Stimulated activated CD8-positive, alpha-beta memory T cell treated with anti-CD3 and anti-CD28 coated beads, Interleukin-2, amount 100 ng/mL, for 48 hours (primary cell): ENCODE measurements around the gene KRTAP10-8.
"Not testable (repeated sequence)": the region's sequence is repeated elsewhere in the genome, so short reads cannot be mapped to it uniquely, and the experiment has no call there.

Source experiments
- DNase-seq, 2 donors: peaks; one replicate each; pipeline ENCODE4 v3.0.0-alpha.2; 2020; ENCODE audit warnings: low read depth in 2 of 2

KRTAP10-8 gene

DNA sequence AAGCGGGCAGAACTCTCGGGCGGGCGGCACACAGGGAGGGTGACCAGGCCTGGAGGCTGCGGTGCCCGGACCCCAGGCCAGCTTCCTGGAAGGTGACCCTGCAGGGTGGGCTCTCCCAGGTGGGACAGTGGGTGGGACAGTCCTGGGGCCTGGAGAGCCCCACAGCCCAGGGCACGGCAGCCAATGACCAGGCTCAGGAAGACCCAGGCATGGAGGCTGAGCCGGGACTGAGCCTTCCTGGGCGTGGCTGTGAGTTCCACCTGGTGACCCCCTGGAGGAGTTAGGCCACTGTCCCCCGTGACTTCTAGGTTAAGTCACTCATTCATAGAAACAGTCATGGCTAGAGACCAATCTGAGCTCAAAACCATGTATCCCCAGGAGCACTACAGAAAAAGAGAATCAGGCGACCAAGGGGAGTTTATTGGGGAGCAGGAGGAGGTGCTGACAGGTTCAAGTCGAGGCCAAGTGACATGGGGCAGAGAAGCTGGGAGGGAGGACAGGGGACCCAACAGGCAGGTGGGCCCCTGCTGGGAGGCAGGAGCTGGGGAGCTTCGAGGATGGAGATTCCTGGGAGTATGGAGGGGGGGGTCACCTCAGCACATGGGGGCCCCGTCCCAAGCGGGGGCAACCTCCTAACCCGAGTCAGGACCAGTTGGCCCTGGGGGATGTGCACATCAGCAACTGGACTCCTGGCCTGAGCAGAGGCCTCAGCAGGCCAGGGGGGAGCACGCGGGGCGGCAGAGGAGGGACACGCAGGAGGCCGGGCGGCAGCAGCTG, 32.6 kb upstream of the KRTAP10-8 start:
- no peak for DNase-seq

DNA sequence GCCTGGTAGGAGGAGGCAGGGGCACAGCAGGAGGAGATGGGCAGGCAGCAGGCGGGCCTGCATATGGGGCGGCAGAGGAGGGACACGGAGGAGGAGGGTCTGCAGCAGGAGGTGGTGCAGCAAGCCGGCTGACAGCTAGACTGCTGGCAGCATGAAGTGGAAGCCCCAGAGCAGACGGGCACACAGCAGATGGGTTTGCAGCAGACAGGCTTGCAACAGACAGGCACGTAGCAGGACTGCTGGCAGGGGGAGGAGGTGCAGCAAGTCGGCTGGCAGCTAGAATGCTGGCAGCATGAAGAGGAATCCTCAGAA, 32.1 kb upstream of the KRTAP10-8 start:
- no peak for DNase-seq

DNA sequence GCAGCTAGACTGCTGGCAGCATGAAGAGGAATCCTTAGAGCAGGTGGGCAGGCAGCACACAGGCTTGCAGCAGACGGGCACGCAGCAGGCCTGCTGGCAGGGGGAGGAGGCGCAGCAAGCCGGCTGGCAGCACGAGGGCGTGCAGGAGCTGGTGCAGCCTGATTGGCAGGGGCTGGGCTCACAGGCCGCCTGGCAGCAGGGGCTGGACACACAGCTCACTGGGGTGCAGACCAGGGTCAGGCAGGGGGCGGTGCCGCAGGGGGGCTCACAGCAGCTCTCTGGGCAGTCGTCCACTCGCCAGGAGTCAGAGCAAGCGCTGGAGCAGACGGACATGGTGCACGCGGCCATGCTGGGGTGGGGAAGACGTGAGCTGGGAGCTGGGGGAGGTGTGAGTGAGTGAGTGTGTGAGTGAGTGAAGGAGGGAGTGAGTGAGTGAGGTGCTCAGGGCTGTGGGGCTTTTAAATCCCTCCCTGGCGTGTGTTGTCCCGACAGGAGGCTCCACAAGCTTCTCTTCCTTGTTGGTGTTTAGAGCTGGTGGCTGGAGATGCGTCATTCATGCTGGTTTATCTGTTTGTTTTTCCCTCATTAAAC, 31.6 kb upstream of the KRTAP10-8 start, which contains the start of gene KRTAP10-5:
Gene KRTAP10-5, minus strand, starts transcription at position 374 of the 591 bp plus-strand sequence. Its CDS starts 26 bp downstream, at position 348.
- not testable (repeated sequence) for DNase-seq

DNA sequence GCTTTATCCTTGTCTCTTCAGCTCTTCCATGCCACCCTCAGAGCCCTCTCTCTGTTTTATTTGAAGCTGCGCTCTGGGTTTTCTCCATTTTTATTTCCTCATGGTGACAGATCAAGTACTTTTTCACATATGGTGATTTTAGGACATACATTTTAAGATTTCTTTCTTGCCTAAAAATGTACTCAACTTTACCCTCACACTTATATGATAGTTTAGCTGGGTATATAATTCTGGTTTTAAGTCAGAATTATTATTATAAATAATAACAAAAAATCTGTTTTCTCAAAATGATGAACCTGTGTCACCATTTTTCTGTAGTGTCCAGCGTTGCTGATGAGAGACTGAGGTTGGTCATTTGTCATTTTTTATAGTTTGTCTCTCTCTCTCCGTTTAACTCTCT, 30.7 kb upstream of the KRTAP10-8 start:
- no peak for DNase-seq

DNA sequence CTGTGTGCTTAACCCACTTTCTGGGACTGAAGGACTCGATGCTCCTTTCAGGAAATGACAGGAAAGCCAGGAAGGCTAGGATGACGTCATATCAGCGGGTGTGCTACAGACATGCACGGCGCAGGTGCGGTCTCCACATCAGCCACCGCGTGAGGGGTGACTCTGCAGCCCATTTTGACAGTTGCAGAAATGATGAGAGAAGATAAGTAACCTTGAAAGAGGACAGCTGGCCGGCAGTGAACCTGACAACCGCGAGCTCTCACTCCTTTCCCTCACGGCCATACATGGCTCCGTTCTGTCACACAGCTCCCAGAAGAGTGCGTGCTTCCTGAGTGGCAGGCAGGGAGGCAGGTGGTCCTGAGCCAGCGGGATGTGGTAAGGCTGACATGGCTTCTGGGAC, 29.8 kb upstream of the KRTAP10-8 start:
- DNase-seq = no peak

DNA sequence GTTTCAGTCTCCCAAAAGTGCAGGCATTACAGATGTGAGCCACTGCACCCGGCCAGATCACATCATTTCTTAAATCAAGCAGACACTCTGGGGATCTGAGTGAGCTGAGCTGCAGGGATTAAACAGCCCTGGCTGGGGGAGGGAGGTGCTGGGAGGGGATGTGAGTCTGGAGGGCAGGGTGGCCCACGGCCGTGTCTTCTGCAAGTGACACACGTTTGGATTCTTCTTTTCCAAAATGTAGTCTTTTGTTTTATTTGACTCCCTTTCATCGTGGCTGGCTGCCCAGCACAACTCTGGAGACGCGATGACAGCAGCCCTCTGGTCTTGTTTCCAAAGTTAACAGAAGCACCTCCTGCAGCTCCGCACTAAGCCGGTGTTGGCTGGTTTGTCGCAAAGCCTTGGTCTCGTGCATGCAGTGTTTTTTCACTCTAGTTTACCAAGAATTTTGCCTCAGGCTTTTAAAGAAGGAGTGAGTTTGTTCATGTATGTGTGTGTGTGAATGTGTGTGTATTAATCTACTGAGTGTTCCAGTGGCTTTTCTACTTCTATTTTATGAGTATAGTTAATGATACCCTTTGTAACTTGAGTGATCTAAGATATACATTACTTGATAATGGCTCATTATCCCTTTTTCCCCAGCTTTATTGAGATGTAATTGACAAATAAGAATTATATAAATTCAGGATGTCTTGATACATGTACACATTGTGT, 28.6 kb upstream of the KRTAP10-8 start:
- no peak for DNase-seq

DNA sequence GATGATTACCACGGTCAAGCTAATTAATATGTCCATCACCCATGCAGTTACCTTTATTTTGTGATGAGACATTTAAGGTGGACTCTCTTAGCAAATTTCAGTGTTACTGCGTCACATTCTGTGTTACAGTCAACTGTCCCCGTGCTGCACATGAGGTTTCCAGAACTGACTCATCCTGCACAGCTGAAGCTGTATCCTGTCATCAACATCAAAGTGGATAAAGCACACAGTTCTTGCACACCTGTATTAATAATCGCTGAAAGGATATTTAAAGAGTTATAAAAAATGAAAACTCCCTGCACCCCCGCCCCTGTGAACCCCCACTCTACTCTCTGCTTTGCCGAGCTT, 28.1 kb upstream of the KRTAP10-8 start:
- DNase-seq = no peak

DNA sequence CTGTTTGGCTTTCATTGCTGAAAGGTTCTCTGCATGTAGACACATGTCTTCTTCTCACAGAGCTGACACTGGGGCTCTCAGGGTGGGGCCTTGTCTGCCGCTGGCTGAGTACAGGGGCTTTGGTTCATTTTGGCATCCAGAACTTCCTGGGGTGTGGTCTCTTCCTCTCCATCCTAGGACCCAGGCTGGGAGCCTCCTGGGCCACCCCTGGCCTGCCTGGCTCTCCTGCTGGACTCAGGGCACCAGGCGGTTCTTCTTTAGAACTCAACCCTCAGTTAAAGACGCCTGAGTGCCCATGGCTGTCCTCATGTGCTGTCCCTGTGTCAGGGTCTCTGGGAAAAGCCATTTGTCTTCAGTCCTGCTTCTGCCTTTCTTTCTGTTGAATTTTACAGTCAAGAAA, 26.0 kb upstream of the KRTAP10-8 start:
- no peak for DNase-seq

DNA sequence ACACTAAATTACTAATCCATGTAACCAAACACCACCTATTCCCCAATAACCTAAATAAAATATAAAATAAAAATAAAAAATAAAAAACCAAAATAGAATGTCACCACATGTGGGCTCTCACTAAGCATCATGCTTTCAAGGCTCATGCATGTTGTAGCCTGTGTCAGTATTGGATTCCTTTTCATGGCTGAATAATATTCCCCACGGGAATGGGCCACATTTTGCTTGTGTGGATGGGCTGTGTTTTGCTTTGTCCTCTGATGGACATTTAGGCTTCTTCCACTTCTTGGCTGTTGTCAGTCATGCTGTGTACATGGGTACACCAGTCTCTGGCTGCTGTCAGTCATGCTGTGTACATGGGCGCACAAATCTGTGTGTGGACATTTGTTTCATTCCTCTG, 22.8 kb upstream of the KRTAP10-8 start:
- no peak for DNase-seq

DNA sequence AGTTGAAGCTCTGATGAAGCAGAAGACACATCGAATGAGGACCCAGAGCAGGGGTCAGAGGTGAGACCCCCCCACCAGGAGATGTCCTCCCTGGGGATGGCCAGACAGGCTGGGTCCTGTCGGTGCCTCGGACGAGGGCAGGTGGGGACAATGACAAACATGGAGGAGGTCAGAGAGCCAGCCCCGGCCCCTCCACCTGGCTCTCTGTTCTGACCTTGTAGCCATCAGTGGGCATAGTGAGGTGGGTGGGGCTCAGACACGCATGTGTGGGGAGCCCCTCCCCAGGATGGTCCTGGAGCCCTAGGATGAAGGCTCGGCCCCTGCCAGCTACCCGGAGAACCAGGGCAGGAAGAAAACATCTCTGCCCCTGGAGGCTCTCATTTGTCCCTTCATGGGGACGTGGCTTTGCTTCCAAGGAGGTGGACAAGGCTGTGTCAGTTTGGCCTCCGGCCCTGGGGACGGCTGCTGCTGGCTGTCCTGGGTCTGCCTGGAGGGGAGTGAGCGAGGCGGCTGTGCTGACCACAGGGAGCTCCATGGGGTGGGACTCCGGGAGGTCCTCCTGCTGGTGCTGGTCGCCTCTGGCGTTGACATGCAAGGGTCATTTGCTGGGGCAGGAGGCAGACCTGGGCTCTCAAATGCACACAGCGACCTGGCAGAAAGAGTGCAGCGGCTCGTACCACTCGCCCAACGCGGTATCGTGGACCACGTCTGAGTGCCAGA, 22.1 kb upstream of the KRTAP10-8 start:
- DNase-seq = no peak

DNA sequence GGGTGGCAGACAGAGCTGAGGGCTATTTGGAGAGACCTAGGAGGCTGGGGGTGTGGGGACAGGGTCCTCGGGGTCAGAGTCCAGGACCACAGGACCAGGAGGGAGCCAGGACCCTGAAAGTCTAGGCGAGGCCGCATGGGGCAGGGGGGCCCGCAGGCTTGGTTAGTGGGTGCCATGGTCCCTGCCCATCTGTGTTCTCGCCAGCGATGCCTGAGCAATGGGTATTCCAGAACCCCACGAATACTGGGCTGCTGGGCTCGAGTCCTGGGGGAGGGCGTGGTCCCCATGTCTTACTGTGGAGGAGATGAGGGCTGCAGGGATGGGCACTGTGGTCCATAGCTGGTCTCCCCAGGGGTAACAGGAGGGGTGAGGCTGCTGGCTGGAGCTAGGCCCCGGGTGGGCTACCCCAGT, 21.6 kb upstream of the KRTAP10-8 start:
- no peak for DNase-seq

DNA sequence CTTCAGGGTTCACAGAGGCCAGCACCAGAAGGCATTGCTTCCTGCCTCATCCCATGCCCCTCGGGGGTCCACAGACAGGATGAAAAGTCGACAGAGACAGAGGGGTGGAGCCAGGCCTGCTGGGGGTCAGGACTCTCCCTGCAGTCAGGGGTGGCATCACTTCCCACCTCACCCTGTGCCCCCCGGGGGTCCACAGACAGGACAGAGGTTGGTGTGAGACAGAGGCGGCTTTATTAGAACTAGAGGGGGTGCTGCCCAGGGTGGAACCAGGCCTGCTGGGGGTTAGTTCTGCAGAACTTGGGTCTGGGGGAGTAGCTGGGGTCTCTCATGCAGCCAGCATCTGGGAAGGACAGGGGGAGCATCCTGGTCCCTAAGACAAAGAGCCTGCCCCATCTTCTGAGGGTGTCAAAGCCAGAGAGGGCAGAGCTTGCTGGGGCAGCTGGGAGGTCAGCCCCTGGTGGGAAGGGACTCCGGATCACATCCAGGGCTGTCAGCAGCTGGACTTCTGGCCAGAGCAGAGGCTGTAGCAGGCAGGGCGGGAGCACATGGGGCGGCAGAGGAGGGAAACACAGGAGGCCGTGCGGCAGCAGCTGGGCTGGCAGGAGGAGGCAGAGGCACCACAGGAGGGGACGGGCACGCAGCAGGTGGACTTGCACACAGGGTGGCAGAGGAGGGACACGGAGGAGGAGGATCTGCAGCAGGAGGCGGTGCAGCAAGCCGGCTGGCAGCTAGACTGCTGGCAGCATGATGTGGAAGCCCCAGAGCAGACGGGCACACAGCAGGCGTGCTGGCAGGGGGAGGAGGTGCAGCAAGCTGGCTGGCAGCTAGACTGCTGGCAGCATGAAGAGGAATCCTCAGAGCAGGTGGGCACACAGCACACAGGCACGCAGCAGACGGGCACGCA, 20.7 kb upstream of the KRTAP10-8 start:
- DNase-seq = not testable (repeated sequence)

DNA sequence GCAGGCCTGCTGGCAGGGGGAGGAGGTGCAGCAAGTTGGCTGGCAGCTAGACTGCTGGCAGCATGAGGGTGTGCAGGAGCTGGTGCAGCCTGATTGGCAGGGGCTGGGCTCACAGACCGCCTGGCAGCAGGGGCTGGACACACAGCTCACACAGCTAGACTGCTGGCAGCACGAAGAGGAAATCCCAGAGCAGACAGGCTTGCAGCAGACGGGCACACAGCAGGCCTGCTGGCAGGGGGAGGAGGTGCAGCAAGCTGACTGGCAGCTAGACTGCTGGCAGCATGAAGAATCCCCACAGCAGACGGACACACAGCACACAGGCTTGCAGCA, 20.1 kb upstream of the KRTAP10-8 start:
- DNase-seq = not testable (repeated sequence)

DNA sequence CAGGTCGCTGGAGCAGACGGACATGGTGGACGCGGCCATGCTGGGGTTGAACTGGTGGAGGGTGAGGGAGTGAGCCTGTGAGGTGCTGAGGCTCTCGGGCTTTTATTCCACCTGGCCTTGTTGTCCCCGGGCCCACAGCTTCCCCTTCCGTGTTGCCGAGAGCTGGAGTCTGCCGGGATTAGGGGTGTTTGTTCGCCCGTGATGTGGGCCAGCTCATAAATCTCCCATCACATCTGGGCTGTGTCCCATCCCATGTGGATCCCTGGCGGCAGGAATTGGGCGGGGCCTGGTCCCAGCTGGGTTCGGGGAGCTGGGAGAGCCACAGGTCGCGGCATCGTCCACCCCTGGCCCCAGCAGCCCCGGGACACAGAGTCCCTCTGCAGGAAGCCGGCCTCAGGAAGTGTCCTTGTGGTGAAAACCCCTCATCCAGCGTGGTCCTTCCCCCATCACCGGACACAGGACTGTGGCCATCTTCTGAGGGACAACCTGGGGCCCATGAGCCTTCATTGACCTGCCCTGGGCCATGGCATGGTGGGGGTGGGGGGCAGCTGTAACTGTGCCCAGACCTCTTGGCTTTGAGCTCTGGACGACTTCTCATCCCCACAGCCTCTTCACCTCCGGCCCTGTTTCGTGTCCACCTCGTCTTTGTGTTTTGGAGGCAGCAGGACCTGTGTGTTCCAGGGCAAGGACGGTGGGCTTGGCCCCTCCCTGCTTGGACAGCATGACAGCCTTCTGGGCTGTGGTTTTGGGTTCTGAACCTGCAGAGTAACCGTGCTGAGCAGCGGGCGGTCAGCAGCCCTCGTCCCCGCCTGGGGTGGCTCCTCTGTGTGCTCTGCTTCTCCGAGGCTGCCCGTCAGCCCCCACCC, 19.2 kb upstream of the KRTAP10-8 start, which contains the start of gene KRTAP10-6:
Gene KRTAP10-6, minus strand, starts transcription at position 60 of the 866 bp plus-strand sequence. Its CDS starts 21 bp downstream, at position 39.
- no peak for DNase-seq

DNA sequence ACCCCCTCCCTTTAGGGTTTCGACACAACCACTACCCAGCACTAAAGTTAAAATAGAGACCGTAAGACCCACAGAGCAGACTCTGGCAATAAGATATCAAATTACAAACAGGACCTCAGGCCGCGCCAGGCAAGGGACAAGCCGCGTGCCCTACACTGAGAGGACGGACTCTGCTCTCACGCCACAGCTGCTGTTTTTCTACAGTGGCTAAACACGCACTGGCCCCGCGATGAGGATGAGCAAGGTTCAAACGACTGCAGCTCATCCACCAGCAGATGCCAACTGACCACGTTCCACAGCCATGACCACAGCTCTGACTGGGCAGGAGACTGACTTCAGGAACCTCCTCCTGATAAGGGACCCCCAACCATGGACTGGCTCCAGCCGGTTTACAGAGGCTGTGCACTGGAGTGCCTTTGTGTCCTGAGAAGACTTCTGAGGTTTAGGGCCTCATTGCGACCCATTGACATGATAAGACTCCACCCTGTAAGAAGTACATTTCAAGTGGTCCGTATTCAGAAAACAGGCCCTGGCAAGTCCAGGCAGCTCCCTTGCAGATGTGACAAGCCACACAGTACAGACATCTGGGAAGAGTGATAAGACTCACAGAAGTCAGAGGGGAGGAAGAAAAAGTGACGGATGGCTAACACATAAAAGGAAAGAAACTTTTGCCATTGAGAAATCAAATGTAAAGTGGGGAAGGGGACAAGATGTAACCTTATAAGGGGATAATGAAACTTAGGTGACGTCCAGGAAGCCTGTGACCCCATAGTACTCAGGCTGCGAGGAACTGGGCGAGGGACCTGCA, 18.1 kb upstream of the KRTAP10-8 start:
- no peak for DNase-seq

DNA sequence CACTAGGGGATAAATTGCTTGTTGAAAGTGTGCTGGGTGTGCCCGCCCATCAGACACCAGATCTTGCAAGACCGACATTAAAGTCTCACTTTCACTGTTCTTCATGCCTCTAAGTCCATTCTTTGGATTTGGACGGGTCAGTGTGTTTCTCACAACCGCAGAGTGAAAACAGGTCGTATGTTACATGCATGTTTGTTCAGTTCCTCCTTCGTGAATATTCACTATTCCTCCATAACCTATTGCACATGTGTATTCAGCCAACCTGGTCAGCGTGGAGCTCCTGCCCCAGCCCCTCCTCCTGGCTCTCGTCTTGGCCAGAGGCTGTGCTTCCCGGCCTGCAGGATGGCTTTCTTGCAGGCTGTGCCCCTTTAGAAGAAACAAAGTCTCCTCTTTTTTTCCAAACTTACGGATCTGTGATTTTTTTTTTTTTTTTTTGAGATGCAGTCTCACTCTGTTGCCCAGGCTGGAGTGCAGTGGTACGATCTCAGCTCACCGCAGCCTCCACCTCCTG, 17.4 kb upstream of the KRTAP10-8 start:
- DNase-seq = no peak

DNA sequence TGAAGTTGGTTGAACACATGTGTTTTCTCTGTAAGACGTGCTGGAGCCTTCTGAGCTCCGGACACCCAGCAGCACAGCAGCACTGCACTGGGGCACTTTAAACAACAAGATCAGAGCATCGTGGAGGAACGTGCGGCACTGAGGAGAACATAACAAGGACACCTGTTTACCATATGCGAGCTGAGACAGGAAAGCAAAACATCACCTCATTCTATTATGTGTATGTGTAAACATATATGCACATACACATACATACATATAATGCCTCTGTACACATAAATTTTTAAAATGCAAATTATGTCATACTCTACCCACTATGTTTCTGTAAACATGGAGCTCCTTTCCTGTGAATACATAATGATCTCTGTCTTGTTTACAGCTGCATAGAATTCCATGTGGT, 16.4 kb upstream of the KRTAP10-8 start:
- DNase-seq = no peak

DNA sequence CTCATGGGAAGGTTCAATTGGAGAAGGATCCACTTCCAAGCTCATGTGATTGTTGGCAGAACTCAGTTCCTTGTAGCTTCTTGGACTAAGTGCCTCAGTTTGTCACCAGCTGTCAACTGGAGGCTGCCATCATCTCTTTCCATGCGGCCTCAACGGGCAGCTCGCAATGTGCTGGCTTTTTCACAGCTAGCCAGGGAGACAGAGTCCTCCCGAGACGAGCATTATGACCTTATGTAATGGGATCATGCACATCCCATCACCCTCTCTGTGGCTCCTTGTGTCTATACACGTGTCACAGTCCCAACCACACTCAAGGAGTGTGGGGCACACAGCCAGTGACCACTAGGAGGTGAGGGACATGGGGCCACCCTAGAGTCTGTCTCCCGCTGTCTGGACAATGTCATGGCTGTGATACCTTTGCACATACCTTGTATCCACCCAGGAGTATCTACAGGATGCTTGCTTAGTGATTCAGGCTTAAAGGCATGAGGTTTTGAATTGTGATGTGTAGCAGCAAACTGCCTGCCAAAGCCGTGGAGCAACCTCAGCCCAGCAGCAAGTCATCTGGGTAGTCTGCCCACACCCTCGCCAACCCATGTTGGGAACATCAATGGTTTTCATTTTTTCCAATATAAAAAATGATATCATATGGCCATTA, 15.7 kb upstream of the KRTAP10-8 start:
- no peak for DNase-seq

DNA sequence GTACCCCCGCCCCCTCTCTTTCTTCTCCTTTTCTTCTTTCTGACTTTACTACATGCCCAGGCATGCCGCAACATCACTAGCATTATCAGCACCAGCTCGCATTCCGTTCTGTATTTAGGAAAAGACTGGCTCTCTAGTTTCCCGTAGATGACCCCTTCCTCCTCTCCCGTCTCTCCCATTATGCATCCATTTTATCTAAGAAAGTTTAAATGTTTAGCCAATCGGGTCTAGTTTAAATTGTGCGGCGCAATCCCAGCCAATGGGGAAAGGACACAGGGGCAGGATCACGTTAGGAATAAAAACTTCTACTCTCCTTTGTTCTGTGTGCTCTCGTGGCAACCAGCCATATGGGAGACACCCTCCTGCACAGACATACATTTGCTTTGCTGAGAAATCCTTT, 13.8 kb upstream of the KRTAP10-8 start:
- DNase-seq = no peak
